Muscle of arm (tissue), 12 donors: Measurements from ENCODE around the gene UBL4A. TPM values are rescaled to one million over a fixed set of nuclear protein-coding genes. Genes with fewer than 3 reads are reported as not detected.

Source experiments
- DNase-seq: peaks from one replicate; pipeline ENCODE4 v3.0.0-alpha.2; 2013
- polyA plus RNA-seq, 12 donors: library from polyadenylated mRNA; unstranded; fragments of 120-200 nt; gene quantifications; one replicate each; pipeline ENCODE4 v1.2.1, GENCODE V29; 2013; ENCODE audit not compliant: insufficient read length in 12 of 12

UBL4A gene
- polyA plus RNA-seq, 12 donors: 16.7 to 29.2 (median 21.2) TPM; not detected in 1

DNA sequence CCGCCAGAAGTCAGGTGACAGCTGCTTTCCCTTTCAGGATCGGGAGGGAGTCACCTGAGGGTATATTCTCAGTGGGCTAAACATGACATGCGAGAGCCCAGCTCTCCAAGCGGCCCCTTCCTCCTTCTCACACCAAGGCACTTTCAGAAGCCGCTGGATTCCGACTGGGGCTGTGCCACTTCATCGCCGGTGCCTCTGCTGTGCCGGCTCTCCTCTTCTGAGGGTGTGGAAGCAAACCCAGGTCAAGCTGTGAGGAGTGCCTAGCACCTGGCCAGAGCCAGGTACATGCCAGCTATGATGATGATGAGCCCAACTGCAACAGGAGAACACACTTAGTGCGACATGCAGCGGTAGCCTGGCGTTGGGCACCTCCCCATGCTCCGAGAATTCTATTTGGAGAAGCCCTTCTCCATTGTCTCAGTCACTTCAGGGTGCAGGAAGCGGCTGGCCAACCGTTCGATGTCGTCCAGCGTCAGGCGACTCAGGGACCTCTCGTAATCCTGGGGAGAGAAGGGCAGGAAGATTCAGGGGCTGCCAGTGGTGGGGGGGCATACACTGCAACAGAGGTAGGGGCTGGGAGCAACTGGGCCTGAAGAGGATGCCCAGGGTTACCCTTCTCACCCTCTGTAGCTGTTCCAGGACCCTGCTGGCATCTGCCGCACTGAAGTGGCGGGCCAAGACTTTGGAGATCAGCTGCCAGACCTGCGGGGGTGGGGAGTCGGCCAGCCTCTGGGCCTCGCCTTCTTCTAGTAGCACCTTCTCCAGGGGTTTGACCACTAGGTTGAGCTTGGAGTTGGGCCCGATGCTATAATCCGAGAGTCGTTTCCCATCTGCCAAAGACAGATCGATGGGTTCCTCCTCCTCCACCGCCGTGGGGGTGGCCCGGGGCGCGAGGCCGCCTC, 1.0 kb downstream of the UBL4A start:
- no peak for DNase-seq

DNA sequence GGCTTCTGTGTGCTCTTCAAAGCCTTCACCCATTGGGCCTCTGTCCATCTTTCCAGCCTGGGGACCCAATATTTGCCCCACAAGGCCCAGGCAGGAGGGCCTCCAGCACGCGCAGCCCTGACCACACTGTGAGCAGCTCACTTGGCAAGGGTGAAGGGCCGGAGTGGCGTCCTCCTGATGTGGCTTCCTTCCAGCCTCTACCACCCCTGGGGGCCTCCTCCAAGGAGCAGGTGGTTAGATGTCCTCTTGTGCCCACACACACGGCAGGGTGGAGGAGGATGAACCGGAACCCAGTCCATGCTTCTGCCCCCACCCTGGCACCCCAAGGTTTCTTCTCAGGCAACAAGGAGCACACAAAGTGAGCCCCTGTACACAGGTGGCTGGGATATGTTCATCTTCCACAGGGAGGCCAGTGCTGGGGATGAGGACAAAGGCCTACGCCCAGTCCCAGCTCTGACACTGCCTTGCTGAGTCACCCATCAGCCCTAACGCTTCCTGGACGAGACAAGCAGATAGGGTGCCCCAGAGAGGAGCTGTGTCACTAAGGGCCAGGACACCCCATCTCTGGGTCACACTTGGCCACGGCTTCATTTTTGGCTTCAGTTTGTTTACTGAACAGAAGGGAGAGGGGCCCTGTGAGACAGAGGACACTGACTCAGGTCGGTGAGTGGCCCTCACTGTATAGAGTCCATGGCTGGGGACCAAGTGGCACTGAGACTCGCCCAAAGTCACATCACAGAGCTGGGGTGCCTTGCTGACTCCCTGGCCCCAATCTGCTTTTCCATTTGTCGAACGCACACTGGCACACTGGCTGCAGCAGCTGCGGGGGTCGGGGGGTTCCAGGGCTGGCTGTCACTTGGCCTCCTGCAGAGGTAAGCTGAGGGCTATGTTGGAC, 1.9 kb downstream of the UBL4A start:
- no peak for DNase-seq

DNA sequence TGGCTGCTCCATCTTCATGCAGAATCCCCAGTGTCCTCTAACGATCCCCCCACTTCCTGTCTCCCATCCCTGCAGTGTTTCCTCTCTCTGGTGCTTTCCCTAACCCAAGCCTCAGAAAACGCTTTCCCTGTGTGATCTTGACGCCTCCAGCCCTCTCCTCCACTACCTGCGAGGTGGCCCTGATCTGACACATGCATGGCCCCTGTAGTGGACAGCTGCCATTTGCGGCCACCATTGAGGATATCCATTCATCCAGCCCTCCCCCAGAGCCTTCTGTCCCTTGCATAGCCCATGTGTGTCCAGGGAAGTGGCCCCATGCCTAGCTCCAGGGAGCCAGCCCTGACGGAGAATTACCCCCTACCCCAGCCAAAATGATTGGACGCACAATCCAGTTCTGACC, 3.1 kb downstream of the UBL4A start:
- DNase-seq: no peak

DNA sequence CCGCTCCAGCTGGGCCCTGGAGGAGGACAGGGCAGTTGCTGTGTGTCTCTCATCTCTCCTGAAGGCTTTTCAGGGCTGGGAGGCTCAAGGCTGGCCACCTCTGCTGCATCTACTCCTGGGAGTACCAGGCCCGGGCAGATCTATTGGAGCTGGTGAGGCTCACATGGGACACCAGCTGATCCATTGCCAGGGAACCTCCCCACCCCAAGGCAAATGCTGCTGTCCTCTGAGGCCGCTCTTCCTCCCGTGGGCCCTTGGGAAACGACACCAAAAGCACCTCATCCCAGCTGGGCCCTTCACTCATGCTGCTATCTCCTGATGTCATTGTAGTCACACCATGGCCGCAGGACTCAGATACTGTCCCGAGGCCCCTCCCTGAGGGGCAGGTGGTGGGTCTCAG, 3.6 kb downstream of the UBL4A start:
- DNase-seq: no peak

DNA sequence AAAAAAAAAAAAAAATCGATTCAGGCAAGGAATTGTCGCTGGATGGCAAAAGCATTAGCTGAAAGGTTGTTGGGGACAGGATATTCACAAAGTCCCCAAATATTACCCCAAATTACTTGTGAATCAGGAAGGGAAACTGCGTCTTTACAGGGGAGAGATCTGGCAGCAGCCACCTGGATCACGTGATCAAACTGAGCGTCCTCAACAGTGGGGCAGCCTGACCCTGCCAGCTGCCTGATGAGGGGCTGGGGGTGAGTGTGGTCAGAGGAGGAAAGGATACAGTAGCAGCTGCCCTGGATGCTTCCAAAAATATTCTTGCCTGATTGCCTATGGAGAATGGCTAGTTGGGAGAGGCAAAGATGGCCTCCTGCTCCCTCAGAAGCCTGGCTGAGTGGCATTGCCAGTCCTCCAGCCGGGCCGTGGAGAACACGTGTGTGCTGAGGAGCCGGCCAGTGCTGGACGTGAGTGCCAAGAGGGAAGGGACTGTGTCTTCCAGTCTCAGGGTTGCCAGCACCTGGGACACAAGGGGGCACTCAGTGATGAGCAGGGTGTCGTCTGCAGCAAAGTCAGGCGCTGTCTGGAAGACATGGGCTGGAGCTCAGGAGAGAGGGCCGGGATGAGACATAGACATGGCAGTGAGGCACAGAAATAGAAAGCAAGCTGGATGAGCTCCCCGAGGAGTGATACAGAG, 4.4 kb downstream of the UBL4A start:
- DNase-seq: no peak

DNA sequence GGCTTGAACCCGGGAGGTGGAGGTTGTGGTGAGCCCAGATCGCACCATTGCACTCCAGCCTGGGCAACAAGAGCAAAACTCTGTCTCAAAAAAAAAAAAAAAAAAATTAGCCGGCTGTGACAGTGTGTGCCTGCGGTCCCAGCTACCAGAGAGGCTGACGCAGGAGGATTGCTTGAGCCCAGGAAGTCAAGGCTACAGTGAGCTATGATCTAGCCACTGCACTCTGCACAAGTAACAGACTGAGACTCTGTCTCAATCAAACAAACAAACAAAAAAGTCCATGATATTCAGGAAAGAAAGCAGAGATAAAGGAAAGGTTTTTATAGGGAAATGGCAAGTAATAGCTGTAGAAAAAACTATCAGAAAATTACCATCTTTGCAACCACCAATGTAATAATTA, 5.2 kb downstream of the UBL4A start:
- DNase-seq: no peak

DNA sequence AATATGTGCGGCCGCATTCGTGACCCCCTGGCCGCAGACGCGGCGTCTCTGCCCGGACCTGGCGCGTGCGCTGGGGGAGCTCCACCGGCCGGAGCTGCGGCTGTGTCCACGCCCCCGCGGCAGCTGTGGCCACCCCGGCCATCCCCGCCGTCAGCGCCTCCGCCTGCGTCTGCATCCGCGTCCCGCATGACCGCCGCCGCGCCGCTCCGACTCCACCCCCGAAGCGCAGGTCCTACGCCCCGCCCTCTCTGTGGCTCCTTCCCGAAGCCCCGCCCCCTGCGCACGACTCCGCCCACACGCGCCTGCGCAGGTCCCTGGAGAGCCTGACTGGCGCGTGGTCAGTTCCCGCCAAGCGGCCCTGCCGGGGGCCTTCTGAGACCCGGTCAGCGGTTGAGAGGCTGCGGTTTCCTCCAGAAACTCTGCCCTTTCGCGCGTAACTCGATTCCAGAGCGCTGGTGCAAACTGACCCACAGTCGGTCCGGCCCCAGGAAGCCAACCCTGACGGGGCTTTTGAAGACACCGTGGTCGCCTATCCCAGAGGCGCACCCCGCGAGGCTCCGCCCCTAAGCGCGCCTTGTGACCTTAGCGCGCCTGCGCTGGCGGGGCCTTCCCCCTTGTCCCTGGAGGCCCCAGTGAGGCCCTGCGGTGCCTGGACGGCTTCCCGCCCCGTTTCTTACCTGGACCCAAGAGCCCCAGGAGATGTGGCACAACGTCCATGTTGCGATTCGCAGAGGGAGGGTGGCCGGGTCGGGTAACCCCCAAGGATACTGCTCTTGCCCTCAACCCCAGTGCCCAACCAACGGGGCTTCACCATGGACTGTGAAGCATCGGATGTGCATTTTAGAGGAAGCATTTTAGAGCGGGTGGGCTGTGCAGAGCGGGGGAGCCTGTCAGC, 7.4 kb downstream of the UBL4A start, which contains the start of gene LAGE3:
TSS of gene LAGE3 (minus strand) at position 554 of the 895 bp plus-strand sequence. CDS start at position 188, 366 bp downstream.
- DNase-seq: peak; percentile 88

DNA sequence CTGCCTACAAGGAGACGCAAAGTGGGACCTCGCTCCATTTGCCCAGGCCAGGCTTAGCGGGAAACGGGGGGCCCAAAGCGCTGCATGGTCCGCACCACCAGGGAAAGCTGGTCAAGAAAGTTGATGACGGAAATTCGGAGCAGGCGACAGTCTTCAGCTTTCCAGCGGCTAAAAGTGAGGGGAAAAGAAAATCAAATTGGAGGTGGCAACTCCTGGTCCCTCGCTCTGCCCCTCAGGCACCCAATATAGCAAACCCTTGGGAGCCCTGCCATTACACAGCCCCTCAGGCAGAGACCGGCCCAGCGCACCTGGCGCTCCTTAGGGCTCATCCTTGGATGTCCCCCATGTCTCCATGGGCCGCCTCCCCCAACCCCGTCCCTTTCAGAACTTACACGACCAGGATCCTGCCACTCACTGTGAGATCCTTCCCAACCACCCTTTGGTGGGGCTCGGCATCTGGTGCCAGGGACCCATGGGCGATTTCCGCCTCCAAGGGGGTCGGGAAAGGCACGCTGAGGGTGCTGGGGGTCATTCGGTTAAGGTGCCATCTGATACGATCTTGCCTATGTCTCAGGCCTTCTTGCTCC, 8.4 kb downstream of the UBL4A start:
- DNase-seq: no peak

DNA sequence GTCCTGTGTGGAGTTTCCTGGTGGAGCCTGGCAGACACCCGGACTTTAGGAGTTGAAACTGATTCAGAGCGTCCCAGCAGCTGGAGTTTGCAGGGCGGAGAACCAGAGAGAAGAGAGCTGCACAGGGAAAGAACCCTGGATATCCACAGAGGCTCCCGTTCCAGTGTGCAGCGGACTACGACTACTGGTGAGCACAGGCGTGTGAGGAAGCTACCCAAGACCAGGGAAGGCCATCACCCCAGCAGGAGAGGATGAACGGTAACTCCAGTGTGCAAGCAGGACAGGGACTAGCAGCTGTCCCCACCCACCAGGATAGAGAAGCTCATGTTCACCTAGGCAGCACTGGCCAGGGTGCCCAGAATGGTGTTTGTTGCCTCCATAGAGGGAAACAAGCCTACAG, 9.6 kb downstream of the UBL4A start:
- no peak for DNase-seq

DNA sequence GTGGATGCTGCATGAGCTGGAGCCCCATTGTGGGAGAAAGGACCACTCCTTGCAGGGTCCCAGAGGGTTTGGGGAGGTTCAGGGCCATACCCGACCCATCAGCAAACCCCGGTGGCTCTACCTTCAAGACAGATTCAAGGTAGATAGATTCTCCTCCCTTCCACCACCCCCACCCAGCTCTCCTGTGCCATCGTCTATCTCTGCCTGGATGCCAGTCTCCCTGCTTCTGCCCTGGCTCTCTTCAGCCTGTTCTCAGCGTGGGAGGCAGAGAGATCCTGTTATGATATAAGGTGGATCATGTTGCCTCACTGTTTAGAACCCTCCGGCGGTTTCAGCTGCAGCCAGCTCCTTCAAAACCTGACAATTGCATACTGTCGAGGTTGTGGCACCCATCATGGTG, 12.7 kb downstream of the UBL4A start:
- no peak for DNase-seq

DNA sequence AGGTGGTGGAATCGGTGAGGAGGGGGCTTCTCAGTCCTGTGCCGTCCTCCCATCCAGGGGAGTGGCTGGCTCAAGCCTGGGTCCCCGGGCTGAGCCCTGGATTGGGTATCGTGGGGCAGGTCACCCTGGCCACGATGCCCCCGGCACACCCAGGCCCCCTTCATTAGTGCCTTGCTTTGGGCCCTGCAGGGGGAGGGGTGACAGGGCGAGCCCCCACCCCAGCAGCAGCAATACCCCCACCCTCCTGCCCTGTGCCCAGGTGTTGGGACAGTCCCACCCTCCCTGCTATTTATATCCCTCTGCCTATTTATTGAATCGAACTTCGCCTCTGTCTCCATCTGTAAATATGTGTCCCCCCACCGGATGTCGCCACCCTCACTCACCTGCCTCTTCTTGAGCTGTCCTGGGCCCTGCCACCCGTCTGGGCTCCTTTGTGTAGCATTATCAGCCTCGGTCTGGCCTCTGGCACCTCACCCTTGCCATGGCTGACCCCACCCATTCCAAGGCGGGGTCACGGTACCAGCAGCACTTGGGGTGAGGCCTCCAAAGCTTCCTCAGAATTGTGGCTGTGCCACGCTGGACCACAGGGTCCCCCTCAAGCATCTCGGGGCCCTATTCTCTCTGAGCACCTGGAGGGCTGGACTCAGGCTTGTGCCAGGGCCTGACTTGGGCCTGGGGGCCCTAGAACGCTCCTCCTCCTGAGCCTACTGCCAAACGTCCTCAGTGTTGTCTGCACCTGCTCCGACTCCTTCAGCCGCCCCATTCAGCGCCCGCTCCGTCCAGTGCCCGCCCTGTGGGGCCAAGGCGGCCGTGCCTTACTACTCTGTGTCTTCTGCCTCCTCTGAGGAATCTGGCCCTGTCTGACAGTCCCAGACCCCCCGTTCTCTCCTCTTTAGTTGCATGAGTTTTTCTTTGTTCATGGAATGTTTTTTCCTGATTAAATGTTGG, 13.5 kb downstream of the UBL4A start:
- DNase-seq: no peak

DNA sequence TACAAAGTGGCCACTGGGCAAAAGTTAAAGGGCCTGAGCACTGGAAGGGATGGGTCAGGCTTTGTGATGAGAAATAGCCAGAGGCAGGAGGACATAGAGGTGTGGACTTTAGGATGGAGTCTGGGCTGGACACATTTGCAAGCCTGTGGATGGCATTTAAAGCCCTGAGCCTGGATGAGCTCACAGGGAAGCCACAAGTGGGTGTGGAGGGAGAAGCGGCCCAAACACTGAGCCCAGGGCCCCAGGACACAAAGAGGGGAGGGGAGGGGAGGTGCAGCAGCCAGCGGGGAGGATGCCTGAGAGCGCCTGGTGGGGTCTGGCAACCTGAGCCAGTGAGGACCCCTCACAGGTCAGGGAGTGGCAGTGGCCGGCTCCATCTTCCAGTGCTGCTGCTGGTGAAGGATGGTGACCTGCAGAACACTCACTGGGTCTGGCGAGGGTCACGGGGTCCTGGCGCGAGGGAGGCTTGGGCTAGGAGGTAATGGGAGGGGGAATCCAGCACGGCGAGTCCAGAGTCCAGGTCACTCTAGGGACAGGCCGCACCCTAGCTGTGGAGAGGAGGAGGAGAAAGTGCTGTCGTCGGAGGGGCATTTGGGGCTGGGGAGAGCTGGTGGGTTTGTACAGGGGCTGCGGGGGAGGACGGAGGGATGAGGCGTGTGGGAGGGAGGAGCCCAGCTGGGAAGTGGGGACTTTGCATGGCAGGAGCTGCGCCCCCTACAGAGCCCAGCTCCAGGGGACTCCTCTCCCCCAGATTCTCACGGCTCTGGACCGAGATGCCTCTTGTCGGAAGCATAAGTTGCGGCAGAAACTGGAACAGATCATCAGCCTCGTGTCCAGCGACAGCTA, 14.4 kb downstream of the UBL4A start:
- no peak for DNase-seq

DNA sequence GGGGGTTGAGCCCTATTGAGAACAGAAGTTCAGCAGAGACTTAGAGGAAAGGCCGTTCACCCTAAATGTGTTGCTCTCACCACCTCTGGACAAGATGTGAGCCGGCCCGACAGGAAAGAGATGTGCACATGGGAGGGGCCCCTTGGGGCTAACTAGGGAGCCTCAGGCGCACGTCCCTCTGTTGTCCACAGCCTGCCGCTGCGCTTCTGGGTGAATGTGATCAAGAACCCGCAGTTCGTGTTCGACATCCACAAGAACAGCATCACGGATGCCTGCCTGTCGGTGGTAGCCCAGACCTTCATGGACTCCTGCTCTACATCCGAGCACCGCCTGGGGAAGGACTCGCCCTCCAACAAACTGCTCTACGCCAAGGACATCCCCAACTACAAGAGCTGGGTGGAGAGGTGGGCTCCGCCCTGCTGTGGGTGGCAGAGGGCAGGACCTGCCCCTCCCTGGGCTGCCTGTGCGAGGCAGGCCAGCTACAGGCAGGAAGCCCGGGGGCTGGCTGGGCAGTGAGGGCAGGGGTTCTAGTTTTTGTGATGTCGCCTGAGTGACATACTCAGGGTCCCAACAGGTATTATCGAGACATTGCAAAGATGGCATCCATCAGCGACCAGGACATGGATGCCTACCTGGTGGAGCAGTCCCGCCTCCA, 15.4 kb downstream of the UBL4A start:
- no peak for DNase-seq

DNA sequence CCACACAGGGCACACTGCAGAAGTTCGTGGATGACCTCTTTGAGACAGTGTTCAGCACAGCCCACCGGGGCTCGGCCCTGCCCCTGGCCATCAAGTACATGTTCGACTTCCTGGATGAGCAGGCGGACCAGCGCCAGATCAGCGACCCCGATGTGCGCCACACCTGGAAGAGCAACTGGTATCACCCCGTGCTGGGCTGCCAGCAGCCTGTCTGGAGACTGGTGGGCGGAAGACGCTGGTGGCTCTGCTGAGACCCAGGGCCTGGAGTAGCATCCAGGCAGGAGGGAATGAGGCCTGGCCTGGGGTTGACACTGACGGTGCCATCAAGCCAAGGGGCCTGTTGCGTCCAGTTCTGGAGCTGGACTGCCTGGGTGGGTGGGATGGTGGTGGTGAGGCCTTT, 16.0 kb downstream of the UBL4A start:
- DNase-seq: no peak

DNA sequence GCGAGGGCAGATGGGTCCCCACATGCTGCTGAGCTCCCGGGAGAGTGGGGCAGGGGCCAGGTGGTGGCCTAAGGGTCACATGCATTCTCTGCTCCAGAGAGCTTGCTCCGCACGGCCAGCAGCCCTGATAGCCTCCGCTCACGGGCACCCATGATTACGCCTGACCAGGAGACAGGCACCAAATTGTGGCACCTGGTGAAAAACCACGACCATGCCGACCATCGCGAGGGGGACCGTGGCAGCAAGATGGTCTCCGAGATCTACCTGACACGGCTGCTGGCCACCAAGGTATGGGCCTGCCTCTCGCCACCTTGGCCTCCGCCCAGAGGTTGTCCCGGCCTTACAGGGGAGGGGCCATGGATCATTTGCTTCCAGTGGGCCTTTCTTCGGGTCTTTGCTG, 16.5 kb downstream of the UBL4A start:
- DNase-seq: no peak

DNA sequence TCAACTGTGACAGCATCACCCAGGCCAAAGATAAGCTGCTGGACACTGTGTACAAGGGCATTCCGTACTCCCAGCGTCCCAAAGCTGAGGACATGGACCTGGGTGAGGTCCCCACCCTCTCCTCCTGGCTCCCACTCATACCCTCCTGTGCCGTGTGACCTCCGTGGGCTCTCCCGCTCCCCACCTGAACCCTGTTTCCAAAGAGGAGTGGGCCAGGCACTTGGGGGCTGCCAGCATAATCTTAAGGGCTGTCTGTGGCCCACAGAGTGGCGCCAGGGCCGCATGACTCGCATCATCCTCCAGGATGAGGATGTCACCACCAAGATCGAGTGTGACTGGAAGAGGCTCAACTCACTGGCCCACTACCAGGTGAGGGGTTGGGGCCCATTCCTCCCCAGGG, 17.3 kb downstream of the UBL4A start:
- DNase-seq: no peak

DNA sequence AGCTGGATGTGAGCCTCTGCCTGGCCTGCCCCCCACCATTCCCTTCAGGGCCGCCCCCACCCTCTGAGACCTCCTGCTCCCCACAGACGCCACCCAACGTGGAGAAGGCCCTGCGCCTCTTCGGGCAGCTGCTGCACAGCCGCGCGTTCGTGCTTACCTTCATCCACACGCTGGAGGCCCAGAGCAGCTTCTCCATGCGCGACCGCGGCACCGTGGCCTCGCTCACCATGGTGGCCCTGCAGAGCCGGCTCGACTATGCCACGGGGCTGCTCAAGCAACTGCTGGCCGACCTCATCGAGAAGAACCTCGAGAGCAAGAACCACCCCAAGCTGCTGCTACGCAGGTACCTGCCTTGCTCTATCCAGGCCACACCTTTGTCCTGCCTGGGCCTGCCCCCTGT, 18.2 kb downstream of the UBL4A start:
- no peak for DNase-seq

DNA sequence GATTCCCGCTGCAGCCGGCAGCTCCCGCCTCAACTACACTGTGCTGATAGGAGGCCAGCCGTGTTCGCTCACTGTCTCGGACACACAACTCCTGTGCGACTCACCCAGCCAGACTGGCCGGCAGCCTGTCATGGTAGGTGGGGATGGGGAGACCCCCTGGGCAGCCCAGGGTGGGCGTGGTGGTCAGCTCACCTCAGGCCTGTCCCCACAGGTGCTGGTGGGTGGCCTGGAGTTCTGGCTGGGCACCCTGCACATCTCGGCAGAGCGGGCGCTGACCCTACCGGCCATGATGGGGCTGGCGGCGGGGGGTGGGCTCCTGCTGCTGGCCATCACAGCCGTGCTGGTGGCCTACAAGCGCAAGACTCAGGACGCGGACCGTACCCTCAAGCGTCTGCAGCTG, 18.9 kb downstream of the UBL4A start:
- no peak for DNase-seq
